H1 (cell line): ENCODE measurements around the gene DSP. TPM values are rescaled to one million over a fixed set of nuclear protein-coding genes. Genes with fewer than 3 reads are reported as not detected.

Experiments used
- CTCF ChIA-PET: fragments of 300-600 bp; sonication (Branson Sonifier 250); formaldehyde crosslinking; loops from one replicate; lab custom pipeline; 2021; ENCODE audit not compliant: partially characterized antibody; lab: Charles Lee
- POLR2A ChIA-PET: fragments of 300-600 bp; sonication (Branson Sonifier 250); formaldehyde crosslinking; loops from one replicate; lab custom pipeline; 2021; ENCODE audit warnings: inconsistent platforms; ENCODE audit not compliant: partially characterized antibody; lab: Charles Lee
- DNase-seq, 2 experiments: peaks; one replicate each; pipeline versions ENCODE4 v3.0.0 to v3.0.0-alpha.2; 2010 to 2022; ENCODE audit warnings: low spot score in 2 of 2, low read depth in 1 of 2, mixed read lengths in 1 of 2
- FAIRE-seq: peaks from 2 replicates; lab custom pipeline; 2011; peaks lifted over from hg19 to GRCh38; lab: Jason Lieb, UNC
- H2AFZ ChIP-seq: 2 replicates; pipeline ENCODE4 v1.8.1; 2012; ENCODE audit warnings: low read length, inconsistent platforms
- H2AK5ac ChIP-seq: 2 replicates; pipeline ENCODE4 v1.6.1; 2013; ENCODE audit warnings: low read depth, low read length
- H2BK120ac ChIP-seq: replicated peaks from 2 replicates; pipeline ENCODE3; 2013; ENCODE audit warnings: low read depth, low read length, inconsistent platforms
- H2BK12ac ChIP-seq: 2 replicates; pipeline ENCODE4 v1.6.1; 2013; ENCODE audit warnings: low read depth, low read length
- H2BK15ac ChIP-seq: 2 replicates; pipeline ENCODE4 v1.6.1; 2013; ENCODE audit warnings: low read length
- H2BK20ac ChIP-seq: 2 replicates; pipeline ENCODE4 v1.6.1; 2013; ENCODE audit warnings: low read length
- H2BK5ac ChIP-seq: 2 replicates; pipeline ENCODE4 v1.6.1; 2013; ENCODE audit warnings: low read depth, low read length
- H3K14ac ChIP-seq: 2 replicates; pipeline ENCODE4 v1.6.1; 2013; ENCODE audit warnings: inconsistent platforms; ENCODE audit not compliant: insufficient read length
- H3K18ac ChIP-seq: 2 replicates; pipeline ENCODE4 v1.6.1; 2013; ENCODE audit warnings: low read length; ENCODE audit errors: extremely low read depth
- H3K23ac ChIP-seq: 2 replicates; pipeline ENCODE4 v1.6.1; 2013; ENCODE audit warnings: inconsistent platforms; ENCODE audit not compliant: insufficient read length
- H3K23me2 ChIP-seq: 2 replicates; pipeline ENCODE4 v1.6.1; 2013; ENCODE audit warnings: low read depth, low read length
- H3K27ac ChIP-seq: 2 replicates; pipeline ENCODE4 v1.6.1; 2011; ENCODE audit warnings: low read depth, low read length, inconsistent platforms
- H3K27me3 ChIP-seq, 4 experiments: replicated peaks in 1 of 4; 1 replicate in 1 of 4; 2 replicates in 3 of 4; pipeline versions ENCODE4 v1.6.1 to v1.8.1; 2011 to 2013; ENCODE audit warnings: low read length in 3 of 4, mild to moderate bottlenecking in 3 of 4, inconsistent platforms in 2 of 4, mixed read lengths in 2 of 4, moderate library complexity in 1 of 4; ENCODE audit not compliant: control insufficient read depth in 3 of 4, insufficient read depth in 3 of 4; ENCODE audit errors: extremely low read depth in 1 of 4
- H3K36me3 ChIP-seq, 4 experiments: 2 replicates each; pipeline versions ENCODE4 v1.6.1 to v1.8.1; 2011 to 2013; ENCODE audit warnings: mild to moderate bottlenecking in 4 of 4, low read length in 3 of 4, moderate library complexity in 2 of 4, control low read depth in 1 of 4, inconsistent platforms in 1 of 4; ENCODE audit not compliant: insufficient read depth in 4 of 4, control insufficient read depth in 2 of 4
- H3K4ac ChIP-seq: replicated peaks from 2 replicates; pipeline ENCODE3; 2013; ENCODE audit warnings: low read length, low read depth, mixed read lengths, inconsistent platforms; ENCODE audit not compliant: insufficient read length
- H3K4me1 ChIP-seq, 4 experiments: replicated peaks in 1 of 4; 1 replicate in 1 of 4; 2 replicates in 3 of 4; pipeline versions ENCODE4 v1.6.1 to v1.8.1; 2011 to 2013; ENCODE audit warnings: low read length in 3 of 4, inconsistent platforms in 2 of 4, mixed read lengths in 1 of 4; ENCODE audit not compliant: insufficient read depth in 4 of 4, control insufficient read depth in 3 of 4
- H3K4me2 ChIP-seq, 2 experiments: 2 replicates each; pipeline versions ENCODE4 v1.6.1 to v1.8.1; 2011 to 2013; ENCODE audit warnings: low read depth in 2 of 2, low read length in 2 of 2, control low read depth in 1 of 2, inconsistent platforms in 1 of 2, mild to moderate bottlenecking in 1 of 2; ENCODE audit not compliant: insufficient read depth in 1 of 2
- H3K4me3 ChIP-seq, 4 experiments: fragments of 200-600, 300-600 bp in 1 of 4; sonication (generic), shearing (Covaris generic), sonication (Bioruptor Twin) in 1 of 4; 2 replicates each; pipeline versions ENCODE4 v1.5.1 to v1.8.1; 2011 to 2016; ENCODE audit warnings: low read length in 4 of 4, low read depth in 3 of 4, control low read depth in 2 of 4, inconsistent platforms in 2 of 4, mild to moderate bottlenecking in 2 of 4, mixed read lengths in 1 of 4, moderate library complexity in 1 of 4; ENCODE audit not compliant: insufficient read depth in 2 of 4; ENCODE audit errors: extremely low read depth in 1 of 4
- H3K56ac ChIP-seq: replicated peaks from 2 replicates; pipeline ENCODE3; 2013; ENCODE audit warnings: low read depth, mild to moderate bottlenecking, mixed read lengths, low read length, inconsistent platforms; ENCODE audit not compliant: insufficient read length
- H3K79me1 ChIP-seq: 2 replicates; pipeline ENCODE4 v1.6.1; 2013; ENCODE audit warnings: low read depth, low read length, control low read depth
- H3K79me2 ChIP-seq, 2 experiments: 2 replicates each; pipeline versions ENCODE4 v1.6.1 to v1.8.1; 2012 to 2013; ENCODE audit warnings: low read length in 2 of 2, mild to moderate bottlenecking in 2 of 2, inconsistent platforms in 1 of 2; ENCODE audit not compliant: insufficient read depth in 2 of 2, control insufficient read depth in 1 of 2
- H3K9ac ChIP-seq, 4 experiments: replicated peaks in 1 of 4; 1 replicate in 1 of 4; 2 replicates in 3 of 4; pipeline versions ENCODE4 v1.6.1 to v1.8.1; 2011 to 2013; ENCODE audit warnings: low read depth in 3 of 4, low read length in 3 of 4, control low read depth in 2 of 4, mild to moderate bottlenecking in 2 of 4, moderate library complexity in 2 of 4, inconsistent platforms in 1 of 4; ENCODE audit errors: extremely low read depth in 1 of 4
- H3K9me3 ChIP-seq, 2 experiments: 2 replicates each; pipeline versions ENCODE4 v1.6.1 to v1.8.1; 2012 to 2013; ENCODE audit warnings: mild to moderate bottlenecking in 2 of 2, moderate library complexity in 2 of 2, control low read depth in 1 of 2, inconsistent platforms in 1 of 2, low read depth in 1 of 2, low read length in 1 of 2, mixed read lengths in 1 of 2; ENCODE audit not compliant: insufficient read depth in 2 of 2
- H4K20me1 ChIP-seq, 2 experiments: replicated peaks in 1 of 2; 2 replicates each; pipeline versions ENCODE3 to v1.8.1; 2011 to 2013; ENCODE audit warnings: inconsistent platforms in 2 of 2, low read length in 2 of 2, mild to moderate bottlenecking in 1 of 2; ENCODE audit not compliant: insufficient read depth in 2 of 2, control insufficient read depth in 1 of 2
- H4K5ac ChIP-seq: 2 replicates; pipeline ENCODE4 v1.6.1; 2013; ENCODE audit warnings: low read length, low read depth, mixed read lengths, inconsistent platforms; ENCODE audit not compliant: insufficient read length
- H4K8ac ChIP-seq: 2 replicates; pipeline ENCODE4 v1.8.0; 2013; ENCODE audit warnings: mild to moderate bottlenecking, moderate library complexity, low read length, inconsistent platforms; ENCODE audit not compliant: insufficient read depth; ENCODE audit errors: extremely low read depth
- H4K91ac ChIP-seq: replicated peaks from 2 replicates; pipeline ENCODE3; 2013; ENCODE audit warnings: low read length, mixed read lengths, inconsistent platforms; ENCODE audit not compliant: insufficient read length
- ASH2L ChIP-seq: fragments of 200-600, 300-600 bp; sonication (generic); IDR thresholded peaks from one replicate; pipeline ENCODE4 v1.7.1; 2017; ENCODE audit warnings: low read length
- CEBPB ChIP-seq: IDR thresholded peaks from 2 replicates; pipeline ENCODE4 v1.6.1; 2012; ENCODE audit warnings: low read depth, low read length
- EGR1 ChIP-seq: IDR thresholded peaks from 2 replicates; pipeline ENCODE4 v1.6.1; 2011; ENCODE audit warnings: low read depth, low read length, borderline replicate concordance
- EZH2 ChIP-seq: fragments of 200-600 bp; sonication (generic); IDR thresholded peaks from 2 replicates; pipeline ENCODE4 v1.7.1; 2012; ENCODE audit warnings: low read depth, mild to moderate bottlenecking, moderate library complexity, low read length, inconsistent platforms; ENCODE audit not compliant: severe bottlenecking
- GABPA ChIP-seq: IDR thresholded peaks from 2 replicates; pipeline ENCODE4 v1.6.1; 2011; ENCODE audit warnings: mild to moderate bottlenecking, low read length, moderate library complexity, borderline replicate concordance; ENCODE audit not compliant: insufficient read depth
- KDM4A ChIP-seq: IDR thresholded peaks from one replicate; pipeline ENCODE4 v1.7.1; 2012; ENCODE audit warnings: low read depth, mild to moderate bottlenecking, moderate library complexity, low read length, inconsistent platforms; ENCODE audit not compliant: severe bottlenecking
- NANOG ChIP-seq: IDR thresholded peaks from 2 replicates; pipeline ENCODE4 v1.6.1; 2011; ENCODE audit warnings: low read length, low read depth, mild to moderate bottlenecking, inconsistent platforms; ENCODE audit not compliant: insufficient read depth, poor library complexity, severe bottlenecking
- POU5F1 ChIP-seq: IDR thresholded peaks from 2 replicates; pipeline ENCODE4 v1.6.1; 2011; ENCODE audit warnings: low read depth, mild to moderate bottlenecking, low read length, moderate library complexity
- RBBP5 ChIP-seq: IDR thresholded peaks from 2 replicates; pipeline ENCODE4 v1.7.1; 2012; ENCODE audit warnings: low read depth, mild to moderate bottlenecking, inconsistent platforms, low read length, moderate library complexity, borderline replicate concordance
- SAP30 ChIP-seq: fragments of 300-600 bp; sonication (generic); IDR thresholded peaks from 2 replicates; pipeline ENCODE4 v1.7.1; 2012; ENCODE audit warnings: low read length, moderate library complexity, mild to moderate bottlenecking, inconsistent platforms; ENCODE audit not compliant: insufficient read depth, insufficient replicate concordance
- SIN3A ChIP-seq, 2 experiments: IDR thresholded peaks in 1 of 2; conservative IDR thresholded peaks in 1 of 2; 2 replicates each; pipeline ENCODE4 v1.6.1; 2011 to 2012; ENCODE audit warnings: low read length in 2 of 2, improper control_type of control experiment in 1 of 2, low read depth in 1 of 2, mild to moderate bottlenecking in 1 of 2
- SP4 ChIP-seq: IDR thresholded peaks from 2 replicates; pipeline ENCODE4 v1.6.1; 2012; ENCODE audit warnings: low read length, inconsistent platforms
- SUZ12 ChIP-seq: fragments of 200-600 bp; sonication (generic); IDR thresholded peaks from 2 replicates; pipeline ENCODE4 v1.6.1; 2012; ENCODE audit warnings: mild to moderate bottlenecking, inconsistent platforms, low read length, moderate library complexity, mixed read lengths
- YY1 ChIP-seq: IDR thresholded peaks from 2 replicates; pipeline ENCODE4 v1.6.1; 2011; ENCODE audit warnings: low read depth, mild to moderate bottlenecking, low read length
- WGBS, 2 experiments: shearing (Covaris generic) in 1 of 2; methylation state at CpG; one replicate each; pipeline versions ENCODE4 v1.1.6 to v1.1.7; 2013 to 2015; ENCODE audit warnings: low lambda C conversion rate in 2 of 2, mixed read lengths in 2 of 2, inconsistent platforms in 1 of 2, low coverage in 1 of 2, missing lambda C conversion rate in 1 of 2; ENCODE audit not compliant: insufficient replicate concordance in 2 of 2, insufficient coverage in 1 of 2, insufficient read length in 1 of 2; ENCODE audit errors: extremely low coverage in 1 of 2, missing lambda C conversion rate in 1 of 2; 5-methylcytosine and 5-hydroxymethylcytosine counted together
- polyA plus RNA-seq, 7 experiments: library from polyadenylated mRNA; depleted of rRNA in 3 of 7; stranded (reverse) in 5 of 7; unstranded in 2 of 7; fragments of >200 nt in 5 of 7; fragments of 200-250 nt in 2 of 7; gene quantifications; 1 replicate in 5 of 7; 2 replicates in 1 of 7; 4 replicates in 1 of 7; pipeline versions ENCODE4 v1.2.1 to v1.2.3, GENCODE V29; 2011 to 2013; ENCODE audit warnings: missing spikeins in 2 of 7, mixed read lengths in 2 of 7
- total RNA-seq: library from RNA; stranded (reverse); fragmentation: NEBNext Ultra II Directional; extraction: Animal tissue kit (Norgen Biotek cat#: 25700); gene quantifications from 2 replicates; pipeline ENCODE4 v1.2.1, GENCODE V29; 2021

DSP gene
- total and polyA plus RNA-seq, 2 of the 8 experiments (the other 6 are each of a cell fraction or from before 2014, with no cell fraction given): 14.3 to 48.5 TPM

- peaks cover 0 to 6% of the 10 kb centered on the region in 2 experiments for H4K20me1 ChIP-seq
- H3K27me3 ChIP-seq: no peaks in the 10 kb centered on the region
- no peak for DNase-seq
- H3K27ac ChIP-seq: no peak overlapping the region
- no peak overlapping the region for H4K5ac ChIP-seq
- no peaks in the 10 kb centered on the region for H3K4me1 ChIP-seq
- CTCF ChIA-PET: no interaction called here
- FAIRE-seq: no peak
- H3K9ac ChIP-seq: no peak overlapping the region
- H2BK5ac ChIP-seq: no peak overlapping the region
- H3K23ac ChIP-seq: no peak overlapping the region
- H2BK120ac ChIP-seq: no peak overlapping the region
- no peak overlapping the region for H3K56ac ChIP-seq
- no peak overlapping the region for H3K18ac ChIP-seq
- H3K79me1 ChIP-seq: no peaks in the 10 kb centered on the region; the same call in 1 of the 2 replicates
- H3K79me2 ChIP-seq: peaks cover 0 to 14% of the 10 kb centered on the region in 2 experiments; a peak in 2 of 4 replicates
- H2BK15ac ChIP-seq: no peak overlapping the region
- no peaks in the 10 kb centered on the region for H3K9me3 ChIP-seq
- H3K4me2 ChIP-seq: no peak overlapping the region
- no peak overlapping the region for H2BK12ac ChIP-seq
- peaks cover 2 to 24% (median 10%) of the 10 kb centered on the region in 4 experiments; a peak in 6 of 8 replicates for H3K36me3 ChIP-seq
- no peak overlapping the region for H3K4me3 ChIP-seq
- no peaks in the 10 kb centered on the region for H3K23me2 ChIP-seq
- H2BK20ac ChIP-seq: no peak overlapping the region
- H3K14ac ChIP-seq: no peak overlapping the region
- H3K4ac ChIP-seq: no peak overlapping the region
- WGBS, 2 experiments: 83% methylated on average over 2 of the region's 2 CpGs; no CpG with 5 or more reads in 1 of the 2 experiments
- H2AFZ ChIP-seq: no peak overlapping the region
- POLR2A ChIA-PET: no interaction called here
- H4K8ac ChIP-seq: no peak overlapping the region
- no peak overlapping the region for H4K91ac ChIP-seq
- no peak overlapping the region for H2AK5ac ChIP-seq
- TF ChIP-seq SP4 (no peak), GABPA (no peak), SUZ12 (no peak), ASH2L (no peak), KDM4A (no peak), NANOG (no peak), YY1 (no peak), EGR1 (no peak), SAP30 (no peak), POU5F1 (no peak), EZH2 (no peak), RBBP5 (no peak), CEBPB (no peak), SIN3A (conservative IDR thresholded peaks at IDR 0.05 in 1 of 2, IDR thresholded peaks at IDR 0.05 in 1 of 2; ENCODE audit: low read depth in 1 of 2, low read length in 2 of 2) (no peak)
Observed at GRCh38 chr6:7557652-7558051, 16.2 kb downstream of the DSP start.
